Anterior cingulate cortex (tissue), 58 donors: ENCODE data around the gene PSMG3.

ENCODE experiments used
- DNase-seq, 58 donors: peaks; one replicate each; lab custom pipeline; 2025; lab: John Stamatoyannopoulos, UW

PSMG3 gene

GRCh38 chr7:1569833-1570632 is at the start of gene PSMG3:
TSS of gene PSMG3 (minus strand) at chr7:1570032. CDS start at chr7:1569339, 693 bp downstream.
- peak; percentile 24 to 93 (median 81) for DNase-seq

- DNase-seq: no peak
Measured at GRCh38 chr7:1618475-1618874, 48.6 kb upstream of the PSMG3 start.

- no peak for DNase-seq
Measured at GRCh38 chr7:1617957-1618356, 48.1 kb upstream of the PSMG3 start.

- no peak for DNase-seq
Measured at GRCh38 chr7:1616741-1617140, 46.9 kb upstream of the PSMG3 start.

GRCh38 chr7:1611708-1612241 is 41.9 kb upstream of the PSMG3 start:
- DNase-seq: peak in 49 of 58 donors; percentile 4 to 80 (median 41)

GRCh38 chr7:1610678-1611302 is 41.0 kb upstream of the PSMG3 start:
- no peak for DNase-seq

- DNase-seq: no peak
Measured at GRCh38 chr7:1610013-1610677, 40.3 kb upstream of the PSMG3 start.

- no peak for DNase-seq
Measured at GRCh38 chr7:1609023-1609422, 39.2 kb upstream of the PSMG3 start.

- no peak for DNase-seq
Measured at GRCh38 chr7:1608318-1608717, 38.5 kb upstream of the PSMG3 start.

GRCh38 chr7:1607696-1608095 is 37.9 kb upstream of the PSMG3 start:
- DNase-seq: no peak

GRCh38 chr7:1607001-1607400 is 37.2 kb upstream of the PSMG3 start:
- no peak for DNase-seq

- DNase-seq: no peak
Measured at GRCh38 chr7:1604383-1604782, 34.6 kb upstream of the PSMG3 start.

GRCh38 chr7:1603346-1604225 is 33.8 kb upstream of the PSMG3 start:
- no peak for DNase-seq

GRCh38 chr7:1602386-1602785 is 32.6 kb upstream of the PSMG3 start:
- no peak for DNase-seq

- no peak for DNase-seq
Measured at GRCh38 chr7:1601956-1602355, 32.1 kb upstream of the PSMG3 start.

- no peak for DNase-seq
Measured at GRCh38 chr7:1599640-1600395, 30.0 kb upstream of the PSMG3 start.

GRCh38 chr7:1598961-1599639 is 29.3 kb upstream of the PSMG3 start:
- no peak for DNase-seq

- no peak for DNase-seq
Measured at GRCh38 chr7:1598286-1598685, 28.5 kb upstream of the PSMG3 start.

GRCh38 chr7:1597791-1598190 is 28.0 kb upstream of the PSMG3 start:
- no peak for DNase-seq
